Transverse colon (tissue), 4 donors: Measurements from ENCODE around the gene SPATA17. TPM values are rescaled to one million over a fixed set of nuclear protein-coding genes. Genes with fewer than 3 reads are reported as not detected.

Source experiments
- DNase-seq: peaks from one replicate; pipeline ENCODE4 v3.0.0-alpha.2; 2019
- H3K27ac ChIP-seq, 4 donors: fragments of 200-600 bp; sonication (generic); 2 replicates each; pipeline ENCODE4 v1.5.1; 2016 to 2018; ENCODE audit warnings: inconsistent platforms in 4 of 4
- H3K27me3 ChIP-seq: fragments of 200-600 bp; sonication (generic); 2 replicates; pipeline ENCODE4 v1.5.1; 2017; ENCODE audit warnings: inconsistent platforms
- H3K36me3 ChIP-seq, 4 donors: fragments of 200-600 bp; sonication (generic); 2 replicates each; pipeline ENCODE4 v1.5.1; 2017 to 2019; ENCODE audit warnings: inconsistent platforms in 4 of 4
- H3K4me1 ChIP-seq, 4 donors: fragments of 200-600 bp; sonication (generic); 2 replicates each; pipeline ENCODE4 v1.5.1; 2017 to 2020; ENCODE audit warnings: inconsistent platforms in 4 of 4
- H3K4me3 ChIP-seq, 4 donors: fragments of 200-600 bp; sonication (generic); 1 replicate in 1 of 4; 2 replicates in 3 of 4; pipeline versions ENCODE4 v1.5.1 to v1.6.1; 2017 to 2019; ENCODE audit warnings: inconsistent platforms in 4 of 4
- H3K9me3 ChIP-seq, 2 donors: fragments of 200-600 bp; sonication (generic); 2 replicates each; pipeline ENCODE4 v1.5.1; 2017 to 2019; ENCODE audit warnings: inconsistent platforms in 2 of 2
- CTCF ChIP-seq, 5 experiments: fragments of 200-600 bp in 3 of 5; fragments of 450-650 bp in 2 of 5; sonication (generic) in 3 of 5; IDR thresholded peaks; 1 replicate in 2 of 5; 2 replicates in 3 of 5; pipeline ENCODE4 v1.5.1; 2016 to 2017; ENCODE audit warnings: antibody characterized with exemption in 5 of 5, inconsistent platforms in 3 of 5, mild to moderate bottlenecking in 2 of 5, moderate library complexity in 1 of 5
- EP300 ChIP-seq: sonication (generic); formaldehyde crosslinking; IDR thresholded peaks from one replicate; pipeline ENCODE4 v1.6.1; 2017; ENCODE audit warnings: antibody characterized with exemption, low read depth
- POLR2A ChIP-seq: fragments of 450-650 bp; IDR thresholded peaks from one replicate; pipeline ENCODE4 v1.6.1; 2016; ENCODE audit warnings: antibody characterized with exemption, mild to moderate bottlenecking, moderate library complexity
- POLR2AphosphoS5 ChIP-seq, 3 donors: sonication (generic); formaldehyde crosslinking; IDR thresholded peaks; one replicate each; pipeline ENCODE4 v1.6.1; 2016; ENCODE audit warnings: antibody characterized with exemption in 3 of 3
- WGBS, 2 donors: methylation state at CpG; one replicate each; pipeline ENCODE4 v1.1.5; 2018; ENCODE audit warnings: low coverage in 1 of 2; 5-methylcytosine and 5-hydroxymethylcytosine counted together
- in situ Hi-C, 4 donors: fragments of 200-750 bp; cut with MboI; loops; one replicate each; pipeline versions ENCODE4 v1.15.0 to v1.15.1; 2017; ENCODE audit warnings: low sequenced_read_pairs in 3 of 4, low pct_ligation_motif_present in 1 of 4, low pct_unique_long_range_greater_than_20kb in 1 of 4
- intact Hi-C: fragments of 100-400 bp; cut with DNase I; formaldehyde crosslinking; loops from one replicate; pipeline ENCODE4 v1.15.1; 2023; ENCODE audit warnings: low total_unique reads
- total RNA-seq, 4 donors: library from RNA; depleted of rRNA; stranded (reverse); fragments of >200 nt; gene quantifications; one replicate each; pipeline ENCODE4 v1.1.0, GENCODE V29; 2016

SPATA17 gene
- total RNA-seq, 4 donors from 2014 or later: under 0.01 TPM; not detected in 2

- WGBS, 2 donors: 73 to 78% methylated on average over 2 of the region's 2 CpGs
- in situ Hi-C loops: no loop called here
- no peak overlapping the region for H3K27ac ChIP-seq
- no peaks in the 10 kb centered on the region for H3K9me3 ChIP-seq
- no peak for DNase-seq
- no peak overlapping the region for H3K4me3 ChIP-seq
- peaks cover 0 to 5% (median 0%) of the 10 kb centered on the region in 4 donors for H3K4me1 ChIP-seq
- no peaks in the 10 kb centered on the region for H3K36me3 ChIP-seq
- no peak for TF ChIP-seq POLR2AphosphoS5 (IDR thresholded peaks at IDR 0.05)
- no peaks in the 10 kb centered on the region for H3K27me3 ChIP-seq
- intact Hi-C loops: no loop called here
Measured at GRCh38 chr1:217590598-217590997, 40.5 kb upstream of the SPATA17 start.

- H3K4me1 ChIP-seq: no peaks in the 10 kb centered on the region
- WGBS, 2 donors: 52 to 69% methylated on average over 2 of the region's 2 CpGs
- H3K4me3 ChIP-seq: no peak overlapping the region
- H3K27me3 ChIP-seq: no peaks in the 10 kb centered on the region
- H3K9me3 ChIP-seq: no peaks in the 10 kb centered on the region
- TF ChIP-seq EP300 (no peak), POLR2A (no peak), CTCF (IDR thresholded peaks at IDR 0.05) (no peak)
- H3K36me3 ChIP-seq: no peaks in the 10 kb centered on the region
- in situ Hi-C loops: no loop called here
- H3K27ac ChIP-seq: no peak overlapping the region
- intact Hi-C loops: no loop called here
- DNase-seq: no peak
Measured at GRCh38 chr1:217599154-217599553, 32.0 kb upstream of the SPATA17 start.

- H3K4me1 ChIP-seq: no peaks in the 10 kb centered on the region
- TF ChIP-seq POLR2AphosphoS5 (IDR thresholded peaks at IDR 0.05) (no peak), POLR2A (no peak)
- no peaks in the 10 kb centered on the region for H3K27me3 ChIP-seq
- DNase-seq: no peak
- no peak overlapping the region for H3K4me3 ChIP-seq
- no peak overlapping the region for H3K27ac ChIP-seq
- in situ Hi-C loops: no loop called here
- intact Hi-C loops: no loop called here
- no peaks in the 10 kb centered on the region for H3K36me3 ChIP-seq
- H3K9me3 ChIP-seq: no peaks in the 10 kb centered on the region
Measured at GRCh38 chr1:217602380-217602779, 28.8 kb upstream of the SPATA17 start.

- H3K27me3 ChIP-seq: no peaks in the 10 kb centered on the region
- H3K4me1 ChIP-seq: no peaks in the 10 kb centered on the region
- no peak overlapping the region for H3K27ac ChIP-seq
- H3K4me3 ChIP-seq: no peak overlapping the region
- DNase-seq: no peak
- in situ Hi-C loops: no loop called here
- intact Hi-C loops: no loop called here
- peaks cover 0 to 20% (median 2%) of the 10 kb centered on the region in 4 donors for H3K36me3 ChIP-seq
- H3K9me3 ChIP-seq: no peaks in the 10 kb centered on the region
- WGBS, 2 donors: 93 to 98% methylated on average over 1 of the region's 1 CpG
- TF ChIP-seq CTCF (IDR thresholded peaks at IDR 0.05) (no peak), POLR2A (no peak), POLR2AphosphoS5 (IDR thresholded peaks at IDR 0.05) (no peak), EP300 (no peak)
Measured at GRCh38 chr1:217605390-217605789, 25.8 kb upstream of the SPATA17 start.

GRCh38 chr1:217614200-217614712 is 16.9 kb upstream of the SPATA17 start:
- H3K27ac ChIP-seq: no peak overlapping the region
- no peak overlapping the region for H3K4me3 ChIP-seq
- no peaks in the 10 kb centered on the region for H3K9me3 ChIP-seq
- in situ Hi-C loops: no loop called here
- 50 to 68% methylated on average over 3 of the region's 3 CpGs for WGBS, 2 donors
- DNase-seq: no peak
- no peaks in the 10 kb centered on the region for H3K4me1 ChIP-seq
- peaks cover 0 to 19% (median 4%) of the 10 kb centered on the region in 4 donors for H3K36me3 ChIP-seq
- no peak for TF ChIP-seq POLR2AphosphoS5 (IDR thresholded peaks at IDR 0.05)
- no peak for TF ChIP-seq EP300
- TF ChIP-seq CTCF (IDR thresholded peaks at IDR 0.05): no peak
- no peak for TF ChIP-seq POLR2A
- intact Hi-C loops: no loop called here
- no peaks in the 10 kb centered on the region for H3K27me3 ChIP-seq
